VCaP (cell line): ENCODE measurements around the gene ANKMY1.
A peak's percentile ranks its signal among the peaks of the same experiment; 100 is the strongest.

Source experiments
- H3K27ac ChIP-seq: fragments of 450-650 bp; 2 replicates; pipeline ENCODE4 v1.5.1; 2017
- CTCF ChIP-seq: fragments of 450-650 bp; conservative IDR thresholded peaks from 2 replicates; pipeline ENCODE4 v1.5.1; 2017; ENCODE audit warnings: mild to moderate bottlenecking, moderate library complexity

ANKMY1 gene

GRCh38 chr2:240570531-240571313 lies 12.9 kb upstream of the ANKMY1 start:
- H3K27ac ChIP-seq, result no peak overlapping the region; the same call in 1 of the 2 replicates
- no peak for TF ChIP-seq CTCF

- no peak for TF ChIP-seq CTCF
- peak overlapping the region; percentile 91 for H3K27ac ChIP-seq
Observed at GRCh38 chr2:240569998-240570530, 12.3 kb upstream of the ANKMY1 start.

GRCh38 chr2:240569523-240569997 lies 11.8 kb upstream of the ANKMY1 start:
- peak overlapping the region; percentile 91 for H3K27ac ChIP-seq
- TF ChIP-seq CTCF, result no peak

- peak overlapping the region; percentile 91 for H3K27ac ChIP-seq
Observed at GRCh38 chr2:240568678-240569522, 11.1 kb upstream of the ANKMY1 start.

GRCh38 chr2:240567872-240568677 lies 10.3 kb upstream of the ANKMY1 start, which contains the start of gene RNPEPL1:
Gene RNPEPL1, plus strand, starts transcription at chr2:240568484. Its CDS starts 103 bp downstream, at chr2:240568587.
- peak; percentile 60 for TF ChIP-seq CTCF
- H3K27ac ChIP-seq, result peak within 1 kb of the TSS; percentile 91

More at GRCh38 chr2:240568678-240569522, 11.1 kb upstream of the ANKMY1 start:
- no peak for TF ChIP-seq CTCF

GRCh38 chr2:240567137-240567871 lies 9.5 kb upstream of the ANKMY1 start:
- H3K27ac ChIP-seq, result peak overlapping the region; percentile 91
- no peak for TF ChIP-seq CTCF
